AG08395 (cell line): ENCODE measurements around the gene SUPT4H1.

ENCODE experiments used
- DNase-seq: peaks from one replicate; pipeline ENCODE4 v3.0.0; 2012; ENCODE audit warnings: mixed read lengths, low spot score

The SUPT4H1 gene

DNA sequence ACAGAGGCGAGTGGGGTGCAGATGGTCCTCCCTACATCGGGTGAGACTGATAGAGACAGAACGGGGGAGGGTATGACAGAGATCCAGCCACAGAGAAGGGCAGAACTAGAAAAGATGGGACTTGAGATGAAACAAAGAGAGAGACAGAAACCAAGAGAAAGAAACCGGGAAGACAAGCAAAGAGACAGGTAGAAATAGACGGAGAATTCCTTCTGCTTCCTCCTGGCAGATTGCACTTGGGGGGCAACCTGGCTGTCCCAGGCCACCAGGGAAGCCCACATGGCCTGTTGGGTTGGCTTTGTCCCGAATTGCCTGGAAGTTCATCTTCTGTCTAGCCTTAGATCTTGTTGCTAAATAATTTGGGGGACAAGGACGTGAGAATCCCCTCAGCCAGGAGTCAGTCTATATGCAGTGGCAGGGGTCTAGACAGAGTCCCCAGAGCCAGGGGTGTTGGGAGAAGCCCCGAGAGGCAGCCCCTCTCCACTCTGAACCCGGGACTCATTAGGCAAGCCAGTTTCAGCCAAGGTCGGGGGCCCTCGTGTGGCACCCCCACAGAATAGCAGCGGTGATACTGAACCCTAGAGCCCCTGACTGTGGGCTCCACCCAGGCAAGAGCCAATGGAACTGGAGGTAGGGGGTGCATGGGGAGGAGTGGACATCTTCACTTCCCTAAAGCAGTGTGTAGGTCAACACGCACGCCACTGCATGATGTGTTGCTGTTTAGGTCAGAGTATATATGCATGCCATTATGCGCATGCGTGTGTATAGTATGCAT is 22.8 kb downstream of the SUPT4H1 start:
- no peak for DNase-seq

DNA sequence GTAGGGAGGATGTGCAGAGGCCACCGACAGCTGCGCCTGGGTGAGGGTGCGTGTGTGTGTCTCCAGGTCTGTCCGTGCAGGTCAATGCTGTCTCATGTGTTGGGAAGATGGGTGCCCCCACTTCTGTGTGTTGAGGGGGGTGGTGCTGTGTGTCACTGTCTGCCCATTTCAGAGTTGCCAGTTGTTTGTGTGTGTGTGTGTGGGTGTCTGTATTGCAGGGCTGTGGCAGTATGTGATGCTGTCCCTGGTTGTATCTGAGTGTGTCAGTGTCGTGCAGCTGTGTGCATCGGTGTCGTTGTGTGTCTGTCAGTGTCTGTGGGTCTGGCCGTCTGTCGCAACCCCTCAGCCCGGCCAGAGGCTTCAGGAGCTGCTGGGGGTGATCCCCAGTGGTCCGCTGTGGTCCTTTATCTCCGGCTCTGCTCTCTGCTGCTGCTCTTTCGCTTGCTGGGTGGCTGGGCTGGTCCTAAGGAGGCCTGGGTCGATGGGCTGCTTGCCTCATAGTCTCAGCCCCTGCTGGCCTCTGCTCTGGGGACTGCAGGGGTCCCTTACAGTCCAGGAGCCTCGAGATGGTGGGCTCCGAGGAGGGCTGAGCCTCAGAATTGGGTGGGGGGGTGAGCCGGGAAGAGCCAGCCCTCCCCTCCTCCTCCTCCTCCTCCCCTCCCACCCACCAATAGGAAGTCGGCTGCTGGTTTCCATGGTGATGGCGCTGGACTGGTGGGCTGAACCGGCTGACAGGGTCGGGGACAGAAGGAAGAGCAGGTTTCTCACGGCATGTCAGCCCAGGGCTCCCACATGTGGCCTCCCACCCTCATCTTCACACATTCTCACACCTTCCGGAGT is 23.6 kb downstream of the SUPT4H1 start, which contains the start of gene TSPOAP1:
Gene TSPOAP1 (minus strand): TSS at position 601 of the 840 bp plus-strand sequence. CDS start 875 bp downstream, outside the sequence.
- no peak for DNase-seq

- no peak for DNase-seq
These were observed 24.4 kb downstream of the SUPT4H1 start for GRCh38 chr17:58327363-58328194.

- DNase-seq = no peak
These were observed 25.2 kb downstream of the SUPT4H1 start for GRCh38 chr17:58326609-58327362.

GRCh38 chr17:58325976-58326468 is 26.0 kb downstream of the SUPT4H1 start:
- DNase-seq = no peak

GRCh38 chr17:58325289-58325726 is 26.7 kb downstream of the SUPT4H1 start:
- no peak for DNase-seq

DNA sequence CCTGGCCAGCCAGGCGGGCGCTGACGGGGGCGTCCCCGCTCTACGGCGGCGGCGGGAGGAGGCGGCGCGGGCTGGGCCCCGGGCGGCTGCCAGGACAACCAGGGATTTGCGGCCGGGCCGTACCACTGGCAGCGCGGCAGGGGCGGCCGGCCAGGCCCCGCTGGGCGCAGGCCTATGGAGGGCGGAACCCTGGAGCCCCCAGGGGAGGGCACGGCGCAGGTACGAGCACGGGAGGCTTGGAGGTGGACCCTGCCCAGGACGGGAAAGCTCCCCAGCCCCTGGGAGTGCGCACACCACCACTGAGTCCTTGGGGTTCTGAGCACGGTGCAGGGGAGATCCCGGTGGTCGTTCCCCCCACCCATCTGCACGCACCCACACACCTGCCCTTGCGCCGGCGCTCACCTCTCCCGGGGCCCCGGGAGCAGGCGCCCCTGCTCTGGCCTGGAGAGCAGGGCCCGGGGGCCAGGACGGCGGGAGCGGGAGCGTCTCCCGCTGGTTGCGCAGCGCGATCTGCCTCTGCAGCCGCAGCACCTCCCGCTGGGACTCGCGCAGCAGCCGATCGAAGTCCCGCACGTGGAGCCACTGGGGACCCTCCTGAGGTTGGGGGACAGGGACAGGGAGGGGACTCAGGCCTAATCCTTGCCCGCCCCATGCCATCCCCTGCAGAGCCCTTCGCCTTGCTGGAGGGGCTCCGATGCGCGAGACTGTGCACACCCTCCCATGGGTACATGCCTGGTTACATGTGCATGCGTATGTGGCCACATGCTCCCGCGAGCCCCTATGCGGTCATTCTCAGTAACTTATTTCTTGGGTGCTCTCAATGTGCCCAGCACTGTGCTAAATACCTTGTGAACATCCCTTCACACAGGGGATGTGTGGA is 27.4 kb downstream of the SUPT4H1 start:
- peak; percentile 79 for DNase-seq

DNA sequence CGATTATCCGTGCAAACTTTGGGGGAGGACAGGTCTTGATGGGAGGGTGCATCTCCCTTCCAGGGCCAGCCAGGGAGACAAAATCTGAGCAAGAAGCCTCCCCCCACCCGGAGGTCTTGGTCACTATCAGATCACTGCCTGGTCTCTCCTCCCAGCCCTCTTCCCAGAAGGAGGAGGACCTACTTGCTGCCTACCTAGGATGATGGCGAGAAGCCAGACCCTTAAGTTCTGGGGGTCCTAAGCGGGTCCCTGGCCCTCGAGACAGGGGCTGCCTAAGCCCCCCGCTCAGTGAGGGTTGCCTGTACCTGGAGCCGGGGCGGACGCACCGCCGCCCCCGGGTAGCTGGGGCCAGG is 28.0 kb downstream of the SUPT4H1 start:
- DNase-seq = no peak

DNA sequence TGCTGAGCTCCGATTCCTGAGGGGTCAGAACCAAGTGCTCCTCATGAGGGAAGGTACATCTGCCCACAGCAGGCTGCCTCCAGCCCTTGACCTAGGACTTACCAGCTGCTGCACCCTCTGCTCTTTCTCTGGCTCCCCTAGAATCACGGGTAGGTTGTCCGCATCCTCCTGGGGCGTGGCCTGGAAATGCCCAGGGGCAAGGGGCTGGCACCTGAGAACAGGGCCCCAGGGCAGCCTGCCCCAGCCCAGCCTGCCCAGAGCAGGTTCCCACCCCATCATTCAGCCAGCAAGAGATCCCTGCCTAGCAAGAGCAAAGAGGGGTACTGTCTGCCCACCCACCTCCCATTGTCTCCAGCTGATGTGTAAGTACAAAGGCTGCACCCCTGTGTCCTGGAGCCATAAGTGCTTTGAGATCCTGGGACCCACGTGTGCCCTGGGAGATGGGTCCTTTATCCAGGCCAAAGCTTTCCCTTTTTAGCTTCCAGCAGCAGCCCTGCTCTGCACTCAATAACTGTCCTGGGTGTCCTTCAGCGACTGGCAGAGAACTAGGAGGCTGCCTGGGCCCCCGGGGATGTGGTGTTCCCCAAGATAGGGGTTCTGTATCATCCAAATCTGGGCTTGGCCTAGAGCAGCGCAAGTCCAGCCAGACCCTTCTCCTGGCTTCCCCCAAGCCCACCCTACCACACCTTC is 28.5 kb downstream of the SUPT4H1 start:
- DNase-seq = no peak

DNA sequence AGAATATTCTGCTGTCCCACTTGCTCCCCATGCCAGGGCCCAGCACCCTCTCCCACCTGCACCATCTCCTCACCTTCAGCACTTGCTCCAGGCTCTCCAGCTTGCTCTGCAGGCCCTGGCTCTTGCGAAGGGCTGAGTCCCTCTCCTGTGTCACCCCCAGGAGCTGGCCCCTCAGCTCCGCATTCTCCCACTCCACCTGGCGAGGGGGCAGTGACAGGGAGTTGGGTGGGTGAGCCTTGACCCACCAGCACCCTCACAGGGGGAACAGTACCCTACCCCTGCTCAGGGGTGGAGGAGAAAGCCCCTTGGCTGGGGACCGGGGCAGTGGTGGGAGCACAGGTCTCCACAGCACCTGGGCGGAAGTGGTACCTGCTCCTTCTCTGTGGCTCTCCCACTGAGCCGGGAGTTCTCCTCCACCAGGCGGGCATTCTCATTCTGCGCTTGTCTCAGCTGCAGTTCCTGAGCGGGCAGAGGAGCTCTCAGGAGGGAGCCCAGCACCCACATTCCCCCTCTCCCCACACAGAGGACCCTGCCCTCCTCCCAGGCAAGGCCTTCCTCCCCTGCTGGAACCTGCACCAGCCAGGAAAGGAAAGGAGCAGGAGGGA is 29.3 kb downstream of the SUPT4H1 start:
- no peak for DNase-seq

GRCh38 chr17:58321571-58322525 is 30.2 kb downstream of the SUPT4H1 start:
- no peak for DNase-seq

- DNase-seq = no peak
These were observed 31.3 kb downstream of the SUPT4H1 start for GRCh38 chr17:58320570-58321323.

DNA sequence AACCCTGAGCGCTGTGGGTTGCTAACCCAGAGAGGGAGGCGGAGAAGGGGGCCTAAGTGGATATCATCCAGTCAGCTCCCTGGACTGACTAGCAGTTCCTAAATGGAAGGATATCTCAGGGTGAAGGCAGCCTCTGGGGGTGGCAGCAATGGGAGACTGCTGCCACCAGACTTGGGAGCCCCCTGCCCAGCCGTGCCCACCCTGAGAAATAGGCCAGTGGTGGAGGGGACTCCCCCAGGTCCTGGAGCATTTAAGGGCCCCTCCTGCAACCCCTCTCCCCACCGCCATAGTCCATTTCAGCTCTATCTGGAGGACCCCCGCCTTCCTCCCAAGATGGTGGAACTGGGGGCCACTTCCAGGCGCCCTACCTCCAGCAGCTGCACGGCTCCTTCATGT is 31.8 kb downstream of the SUPT4H1 start:
- DNase-seq = no peak

DNA sequence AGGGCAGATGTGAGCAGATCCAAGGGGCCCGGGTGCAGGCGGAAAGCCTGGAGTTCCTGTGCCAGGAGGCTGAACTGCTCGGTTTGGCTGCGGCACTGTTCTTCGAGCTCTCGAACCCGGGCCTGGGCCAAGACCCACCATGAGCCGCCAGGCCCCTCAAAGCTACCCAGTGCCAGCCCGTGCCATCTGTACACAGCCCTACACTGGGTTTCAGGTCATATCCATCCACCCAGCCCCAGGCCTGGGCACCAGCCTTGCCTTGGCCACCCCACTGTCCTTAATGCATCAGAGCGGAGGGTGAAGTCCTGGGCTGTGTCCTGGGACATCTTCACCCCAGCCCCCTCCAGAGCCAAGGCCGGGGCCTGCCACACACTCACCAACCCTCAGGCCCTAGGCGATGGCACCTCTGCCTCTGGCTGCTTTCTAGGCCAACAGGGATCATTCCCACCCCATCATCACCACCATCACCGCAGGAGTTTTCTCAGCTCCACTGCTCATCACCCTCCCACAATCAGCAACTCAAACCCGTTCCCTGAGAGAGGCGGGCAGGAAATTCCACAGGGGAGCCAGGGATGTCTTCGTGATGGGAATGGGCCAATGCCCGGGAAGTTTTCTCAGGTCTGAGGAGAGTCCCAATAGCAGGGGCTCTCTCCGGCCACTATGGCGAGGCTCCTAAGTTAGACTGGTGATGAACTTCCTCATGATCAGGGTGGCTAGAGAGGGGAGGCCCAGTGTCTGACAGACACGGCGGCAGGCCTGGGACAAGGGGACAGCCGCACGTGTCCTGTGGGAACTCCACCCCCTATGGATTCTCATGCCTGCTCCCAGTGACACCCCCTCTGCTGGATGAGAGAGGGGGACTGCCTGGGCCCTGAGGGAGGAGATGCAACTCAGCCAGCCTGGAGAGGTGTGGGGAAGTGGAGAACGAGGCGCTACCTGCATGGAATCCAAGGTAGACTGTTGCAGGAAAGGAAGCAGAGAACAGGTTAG is 32.5 kb downstream of the SUPT4H1 start:
- no peak for DNase-seq

- no peak for DNase-seq
These were observed 33.3 kb downstream of the SUPT4H1 start for GRCh38 chr17:58318627-58319172.

DNA sequence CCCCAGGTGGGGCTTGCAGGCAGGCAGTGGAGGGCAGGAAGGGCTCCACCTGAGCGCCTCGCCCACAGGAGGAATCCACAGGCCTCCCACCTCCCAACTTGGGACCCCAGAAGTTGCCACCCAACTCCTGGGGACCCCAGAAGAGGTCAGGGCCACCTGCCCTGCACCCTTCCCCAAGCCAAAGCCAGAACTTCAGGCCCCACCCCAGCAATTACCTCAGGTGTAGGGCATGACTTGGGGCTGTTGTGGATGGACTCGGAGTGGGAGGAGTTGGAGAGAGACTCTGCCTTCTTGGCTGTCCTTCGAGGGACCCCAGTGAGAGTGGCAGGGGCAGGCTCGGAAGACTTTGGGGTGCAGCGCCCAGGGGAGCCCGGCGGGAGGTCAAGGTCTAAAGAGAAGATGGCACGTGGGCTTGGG is 33.9 kb downstream of the SUPT4H1 start:
- no peak for DNase-seq
